GM18870 (cell line): ENCODE measurements around the gene KRTAP3-3.
"Not testable (repeated sequence)": the region's sequence is repeated elsewhere in the genome, so short reads cannot be mapped to it uniquely, and the experiment has no call there.

Experiments
- ATAC-seq: cut with Tn5 transposase; IDR thresholded peaks from one replicate; pipeline ENCODE4 v1.9.1; 2021; ENCODE audit warnings: moderate library complexity; ENCODE audit not compliant: unreplicated experiment

Gene KRTAP3-3

GRCh38 chr17:40993839-40994238 lies at the start of gene KRTAP3-3:
KRTAP3-3 (minus strand) TSS chr17:40994164; CDS start chr17:40994097, 67 bp downstream.
- no peak for ATAC-seq

DNA sequence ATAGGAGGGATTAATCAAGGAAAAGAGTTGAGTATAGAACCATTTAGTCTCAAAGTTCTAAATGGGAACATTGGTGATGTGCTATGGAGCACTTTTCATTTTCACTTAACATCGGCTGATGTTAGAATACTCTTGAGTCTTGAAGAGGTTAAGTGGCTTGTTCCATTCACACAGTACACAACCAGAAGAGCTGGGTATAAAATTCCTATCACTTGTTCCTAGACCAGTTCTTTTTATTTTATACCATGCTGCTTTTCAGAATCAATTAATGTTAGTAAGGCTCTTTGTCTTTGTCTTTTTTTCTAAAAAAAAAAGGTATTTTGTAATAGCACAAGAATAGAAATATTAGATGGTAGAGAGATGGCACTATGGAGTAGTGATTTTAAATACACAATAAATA lies 49.0 kb upstream of the KRTAP3-3 start:
- ATAC-seq, result no peak

GRCh38 chr17:41040783-41041571 lies 47.0 kb upstream of the KRTAP3-3 start, which contains the start of gene KRTAP1-1:
KRTAP1-1 (minus strand) TSS chr17:41041450; CDS start chr17:41041397, 53 bp downstream.
- not testable (repeated sequence) for ATAC-seq

DNA sequence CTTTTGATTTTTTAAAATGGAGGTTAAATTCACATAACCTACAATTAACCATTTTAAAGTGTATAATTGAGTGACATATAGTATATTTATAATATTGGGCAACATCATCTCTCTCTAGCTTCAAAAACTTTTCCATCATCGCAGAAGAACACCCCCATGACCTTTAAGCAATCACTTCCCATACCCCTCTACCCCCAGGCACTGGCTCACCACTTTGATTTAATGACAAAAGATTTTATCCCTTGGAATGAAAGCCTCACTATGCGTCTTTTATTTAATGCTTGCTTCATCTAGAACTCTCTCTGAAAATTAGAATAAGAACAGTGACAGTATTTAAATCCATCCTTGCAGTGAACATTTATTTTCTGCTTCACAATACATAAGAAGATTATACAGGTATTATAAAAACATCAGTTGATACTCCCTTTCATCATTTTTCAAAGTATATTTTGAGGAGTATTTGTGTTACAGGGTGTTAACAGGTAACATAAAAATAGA lies 43.9 kb upstream of the KRTAP3-3 start:
- no peak for ATAC-seq

- not testable (repeated sequence) for ATAC-seq
These were observed 40.5 kb upstream of the KRTAP3-3 start, which contains the start of gene KRTAP1-3 for GRCh38 chr17:41034346-41034935. KRTAP1-3 (minus strand) TSS chr17:41034874; CDS start chr17:41034821, 53 bp downstream.

DNA sequence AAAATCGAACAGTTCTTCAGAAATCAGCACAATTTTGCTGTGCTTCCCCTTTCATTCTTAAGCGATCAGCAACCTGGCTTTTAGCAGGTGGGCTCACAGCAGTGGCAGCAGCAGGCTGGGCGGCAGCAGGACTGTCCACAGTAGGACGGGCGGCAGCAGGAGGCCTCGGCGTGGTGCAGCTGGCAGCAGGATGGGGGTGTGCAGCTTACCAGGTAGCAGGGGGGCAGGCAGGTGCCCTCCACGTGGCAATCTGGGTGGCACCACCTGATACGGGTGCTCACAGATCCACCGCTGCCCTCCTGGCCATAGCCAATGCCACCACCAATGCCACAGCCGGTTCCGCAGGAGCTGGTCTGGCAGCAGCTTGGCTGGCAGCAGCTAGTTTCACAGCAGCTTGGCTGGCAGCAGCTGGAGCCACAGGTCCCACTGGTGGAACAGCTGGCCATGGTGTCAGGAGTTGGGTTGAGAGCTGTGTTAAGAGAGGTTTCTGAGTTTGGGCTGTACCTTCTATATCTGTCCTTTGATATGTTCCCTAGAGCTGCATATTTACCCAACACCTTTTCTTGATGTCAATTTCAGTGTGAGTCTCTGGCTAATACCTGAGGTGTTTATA lies 35.8 kb upstream of the KRTAP3-3 start, which contains the start of gene KRTAP1-4:
Gene KRTAP1-4, minus strand, starts transcription at position 563 of the 613 bp plus-strand sequence. Its CDS starts 117 bp downstream, at position 446.
- ATAC-seq, result no peak

DNA sequence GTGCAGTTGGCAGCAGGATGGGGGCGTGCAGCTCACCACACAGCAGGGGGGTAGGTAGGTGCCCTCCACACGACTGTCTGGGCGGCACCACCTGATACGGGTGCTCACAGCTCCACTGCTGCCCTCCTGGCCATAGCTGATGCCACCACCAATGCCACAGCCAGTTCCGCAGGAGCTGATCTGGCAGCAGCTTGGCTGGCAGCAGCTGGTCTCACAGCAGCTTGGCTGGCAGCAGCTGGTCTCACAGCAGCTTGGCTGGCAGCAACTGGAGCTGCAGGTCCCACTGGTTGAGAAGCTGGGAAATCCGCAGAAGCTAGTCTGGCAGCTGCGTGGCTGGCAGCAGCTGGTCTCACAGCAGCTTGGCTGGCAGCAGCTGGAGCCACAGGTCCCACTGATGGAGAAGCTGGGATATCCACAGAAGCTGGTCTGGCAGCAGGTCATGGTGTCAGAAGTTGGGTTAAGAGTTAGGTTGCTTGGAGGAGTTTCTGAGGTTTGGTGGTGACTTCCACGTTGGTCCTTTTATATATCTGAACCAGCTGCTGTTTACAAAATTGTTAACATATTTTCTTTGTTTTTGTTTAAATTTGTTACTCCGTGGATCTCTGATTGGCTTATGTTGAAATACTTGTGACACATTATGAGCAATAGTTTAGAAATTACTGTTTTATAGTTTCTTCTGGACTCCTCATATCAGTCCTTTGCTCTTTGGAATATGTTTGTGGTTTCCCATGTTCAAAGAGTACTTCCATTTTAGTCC lies 32.9 kb upstream of the KRTAP3-3 start, which contains the start of gene KRTAP1-5:
Gene KRTAP1-5, minus strand, starts transcription at position 494 of the 757 bp plus-strand sequence. Its CDS starts 53 bp downstream, at position 441.
- no peak for ATAC-seq

DNA sequence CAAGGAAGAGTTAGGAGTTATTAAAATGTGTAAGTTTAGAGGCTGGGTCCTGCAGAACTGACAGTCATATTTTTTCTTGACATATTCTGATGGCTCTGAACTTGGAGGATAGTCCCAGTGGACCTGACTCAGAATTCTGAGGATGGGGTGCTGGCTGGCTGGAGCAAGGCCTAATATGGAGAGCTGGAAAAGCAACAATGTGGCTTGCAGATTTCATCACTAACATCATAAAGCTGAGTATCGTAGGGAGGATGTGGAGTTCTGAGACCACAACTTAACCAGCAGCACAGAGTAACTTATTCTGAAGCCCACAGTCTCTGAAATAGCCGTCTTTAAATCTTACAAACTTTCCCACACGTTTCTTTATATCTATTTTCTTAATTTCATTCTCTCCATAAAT lies 30.7 kb upstream of the KRTAP3-3 start:
- no peak for ATAC-seq

GRCh38 chr17:41020336-41020735 lies 26.4 kb upstream of the KRTAP3-3 start:
- no peak for ATAC-seq

GRCh38 chr17:41019415-41019814 lies 25.5 kb upstream of the KRTAP3-3 start:
- no peak for ATAC-seq

GRCh38 chr17:41018541-41018940 lies 24.6 kb upstream of the KRTAP3-3 start:
- ATAC-seq, result no peak

- ATAC-seq, result no peak
These were observed 22.7 kb upstream of the KRTAP3-3 start for GRCh38 chr17:41016578-41017215.

- ATAC-seq, result no peak
These were observed 21.5 kb upstream of the KRTAP3-3 start for GRCh38 chr17:41015454-41015853.

- ATAC-seq, result no peak
These were observed 19.6 kb upstream of the KRTAP3-3 start for GRCh38 chr17:41013606-41014005.

DNA sequence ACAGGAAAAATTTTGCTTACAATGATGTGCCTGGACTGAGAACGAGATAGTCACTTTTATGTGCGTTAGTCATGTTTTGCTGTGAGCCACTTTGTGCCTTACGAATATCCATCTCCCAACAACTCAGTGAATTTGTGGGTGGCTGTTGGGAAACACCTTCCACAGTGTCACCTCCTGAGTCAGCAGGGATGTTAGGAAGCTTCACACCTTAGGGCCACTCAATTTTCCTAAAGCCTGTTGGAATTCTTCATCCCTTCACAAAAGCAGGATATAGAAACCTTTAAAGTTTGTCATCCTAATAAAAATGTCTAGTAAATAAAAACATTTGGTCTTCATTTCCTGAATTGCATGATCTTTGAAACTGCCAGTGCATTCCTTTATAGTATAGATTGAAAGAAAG lies 19.2 kb upstream of the KRTAP3-3 start:
- no peak for ATAC-seq

DNA sequence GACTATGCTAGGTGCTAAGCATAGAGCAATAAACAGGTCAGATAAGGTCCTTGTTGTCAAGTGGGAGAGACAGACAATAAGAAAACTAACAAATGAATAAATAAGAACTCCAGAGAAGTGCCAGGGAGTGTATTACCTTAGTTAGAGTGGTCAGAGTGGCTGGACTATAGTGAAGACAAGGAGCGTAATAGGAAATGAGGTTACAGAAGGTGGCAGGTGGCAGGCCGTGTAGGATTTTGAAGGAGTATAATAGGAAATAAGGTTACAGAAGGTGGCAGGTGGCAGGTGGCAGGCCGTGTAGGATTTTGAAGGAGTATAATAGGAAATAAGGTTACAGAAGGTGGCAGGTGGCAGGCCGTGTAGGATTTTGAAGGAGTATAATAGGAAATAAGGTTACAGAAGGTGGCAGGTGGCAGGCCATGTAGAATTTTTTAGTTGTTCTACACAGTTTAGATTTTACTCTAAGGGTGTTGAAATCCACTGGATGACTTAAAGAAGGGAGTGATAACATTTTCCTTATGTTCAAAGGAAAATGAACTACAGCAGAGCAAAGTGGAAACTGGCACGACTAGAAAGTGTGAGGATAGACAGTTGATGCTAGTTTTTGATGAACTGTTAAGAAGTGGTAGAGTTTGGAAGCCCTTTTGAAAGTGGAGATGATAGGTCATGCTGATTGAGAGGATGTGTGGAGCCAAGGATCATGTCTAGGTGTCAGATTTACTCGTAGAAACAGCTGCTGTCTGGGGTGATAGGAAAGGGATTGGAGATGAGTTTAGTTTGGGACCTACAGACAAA lies 18.6 kb upstream of the KRTAP3-3 start:
- ATAC-seq, result no peak

DNA sequence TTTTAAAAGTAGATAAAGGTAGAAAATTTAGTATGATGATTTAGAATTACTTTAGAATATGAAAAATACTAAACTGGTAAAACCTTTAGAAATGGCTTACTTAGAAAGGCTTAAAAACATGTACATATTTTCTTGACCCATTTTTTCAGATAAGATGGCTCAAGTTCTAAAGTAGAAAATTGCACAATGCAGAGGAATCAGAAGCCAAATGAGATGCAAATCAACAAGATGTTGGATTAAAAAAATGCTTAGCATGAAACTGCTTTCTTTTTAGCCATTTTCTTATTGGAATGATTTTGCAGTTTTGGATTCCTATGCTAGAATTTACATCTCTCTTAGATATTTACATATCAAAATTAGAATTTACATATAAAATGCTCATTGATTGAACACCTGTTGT lies 16.5 kb upstream of the KRTAP3-3 start:
- no peak for ATAC-seq

- no peak for ATAC-seq
These were observed 16.0 kb upstream of the KRTAP3-3 start for GRCh38 chr17:41009936-41010335.

- no peak for ATAC-seq
These were observed 15.4 kb upstream of the KRTAP3-3 start for GRCh38 chr17:41009301-41009760.
